Panc1 (cell line): ENCODE measurements around the gene OVOL2. TPM values are rescaled to one million over a fixed set of nuclear protein-coding genes. Genes with fewer than 3 reads are reported as not detected.

Source experiments
- ATAC-seq: fragments of 200-7000 bp; cut with Tn5 transposase; 2 replicates; pipeline ENCODE4 v1.9.1; 2020; ENCODE audit warnings: mild to moderate bottlenecking, moderate library complexity
- BruUV-seq: library from RNA; stranded (reverse); fragments of 400-500 nt; replicated peaks from 2 replicates; lab custom pipeline; 2021; lab: Mats Ljungman, UMichigan
- CTCF ChIA-PET: fragments of 300-600 bp; sonication (Branson Sonifier 250); formaldehyde crosslinking; loops from one replicate; lab custom pipeline; 2022; ENCODE audit warnings: antibody characterized with exemption; lab: Charles Lee
- POLR2A ChIA-PET: fragments of 300-600 bp; sonication (Branson Sonifier 250); formaldehyde crosslinking; loops from one replicate; lab custom pipeline; 2022; ENCODE audit warnings: antibody characterized with exemption; lab: Charles Lee
- DNase-seq: peaks from one replicate; pipeline ENCODE4 v3.0.0-alpha.2; 2010; ENCODE audit warnings: low read depth, low spot score
- H3K27ac ChIP-seq: 2 replicates; pipeline ENCODE4 v1.5.1; 2011; ENCODE audit warnings: mild to moderate bottlenecking, low read length, inconsistent platforms
- H3K27me3 ChIP-seq: fragments of 200-500 bp; sonication (Bioruptor generic); 2 replicates; pipeline ENCODE4 v1.6.0; 2014; ENCODE audit warnings: low read length, inconsistent platforms; ENCODE audit not compliant: control insufficient read depth, insufficient read depth
- H3K36me3 ChIP-seq: fragments of 200-500 bp; sonication (Bioruptor generic); 2 replicates; pipeline ENCODE4 v1.5.1; 2014; ENCODE audit warnings: inconsistent platforms, mild to moderate bottlenecking, low read length, moderate library complexity; ENCODE audit not compliant: control insufficient read depth, insufficient read depth
- H3K4me1 ChIP-seq: 2 replicates; pipeline ENCODE4 v1.5.1; 2011; ENCODE audit warnings: inconsistent platforms, mild to moderate bottlenecking, low read length, moderate library complexity; ENCODE audit not compliant: control insufficient read depth, insufficient read depth
- H3K4me3 ChIP-seq, 2 experiments: 2 replicates each; pipeline ENCODE4 v1.5.1; 2011 to 2012; ENCODE audit warnings: low read depth in 2 of 2, low read length in 2 of 2, mild to moderate bottlenecking in 2 of 2, inconsistent platforms in 1 of 2, moderate library complexity in 1 of 2
- H3K9me3 ChIP-seq: fragments of 200-500 bp; sonication (Bioruptor generic); 2 replicates; pipeline ENCODE4 v1.5.1; 2014; ENCODE audit warnings: low read depth, mild to moderate bottlenecking, inconsistent platforms, low read length, moderate library complexity; ENCODE audit not compliant: control insufficient read depth, insufficient read depth
- POLR2AphosphoS5 ChIP-seq: IDR thresholded peaks from 2 replicates; pipeline ENCODE4 v1.6.1; 2012; ENCODE audit warnings: mild to moderate bottlenecking, low read depth, low read length, moderate library complexity
- SIN3A ChIP-seq: IDR thresholded peaks from 2 replicates; pipeline ENCODE4 v1.6.1; 2012; ENCODE audit warnings: low read depth, mild to moderate bottlenecking, low read length, moderate library complexity, borderline replicate concordance; ENCODE audit not compliant: insufficient read depth
- TCF7L2 ChIP-seq: IDR thresholded peaks from 2 replicates; pipeline ENCODE4 v1.6.1; 2011; ENCODE audit warnings: mild to moderate bottlenecking, low read depth, low read length, inconsistent platforms
- in situ Hi-C: cut with HindIII; loops from 2 replicates; pipeline ENCODE4 v1.10.0; 2016; ENCODE audit warnings: low sequenced_read_pairs, low pct_unique_long_range_greater_than_20kb
- intact Hi-C: fragments of 100-400 bp; cut with micrococcal nuclease; formaldehyde crosslinking; loops from one replicate; pipeline ENCODE4 v1.10.0; 2022; ENCODE audit not compliant: unreplicated experiment
- total RNA-seq: library from RNA; stranded (reverse); gene quantifications from one replicate; pipeline ENCODE4 v1.2.1, GENCODE V29; 2021; ENCODE audit not compliant: unreplicated experiment
- TF ChIP-seq, protein P1 (sequence below): fragments of 450-650 bp; IDR thresholded peaks from 2 replicates; pipeline ENCODE4 v1.5.1; 2017; ENCODE audit warnings: mild to moderate bottlenecking
- TF ChIP-seq, protein P2 (sequence below), 2 experiments: IDR thresholded peaks; 2 replicates each; pipeline ENCODE4 v1.6.1; 2011 to 2012; ENCODE audit warnings: low read depth in 2 of 2, control low read depth in 1 of 2, low read length in 1 of 2, mild to moderate bottlenecking in 1 of 2, moderate library complexity in 1 of 2; ENCODE audit not compliant: insufficient read depth in 1 of 2

OVOL2 gene
- total RNA-seq, 1 experiment from 2014 or later: 0.77 TPM

DNA sequence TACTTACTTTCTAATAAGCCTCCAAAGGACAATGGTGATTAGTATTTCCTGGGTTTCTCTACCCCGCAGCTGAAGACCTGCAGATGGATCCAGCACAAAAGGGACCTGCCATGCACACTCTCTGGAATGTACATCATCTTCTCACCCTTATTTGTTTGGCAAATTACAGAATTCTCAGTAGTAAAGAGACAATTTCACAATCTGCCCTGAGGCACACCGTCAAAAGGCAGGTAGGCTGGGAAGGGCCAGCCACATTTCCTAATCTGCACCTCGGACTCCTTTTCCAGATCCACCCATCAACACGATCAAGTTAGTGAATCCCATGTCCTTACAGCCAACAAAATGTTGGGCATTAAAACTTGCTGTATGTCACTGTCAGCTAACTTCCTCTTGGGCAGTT is 4.9 kb downstream of the OVOL2 start:
- BruUV-seq: no TSS peak
- no peaks in the 10 kb centered on the region for H3K36me3 ChIP-seq
- H3K27ac ChIP-seq: no peak overlapping the region
- ChIA-PET CTCF (no interaction called here), POLR2A (no interaction called here)
- H3K27me3 ChIP-seq: peaks cover 6% of the 10 kb centered on the region
- H3K4me3 ChIP-seq: no peak overlapping the region
- intact Hi-C loops (loop anchor here (10.0 kb wide), 1 partner anchor 222 kb away; no protein-coding TSS in a partner anchor), in situ Hi-C loops (no loop called here)
- DNase-seq (no peak), ATAC-seq (no peak)
- TF ChIP-seq POLR2AphosphoS5 (no peak), TCF7L2 (no peak), SIN3A (no peak)
- TF ChIP-seq, protein P1, sequence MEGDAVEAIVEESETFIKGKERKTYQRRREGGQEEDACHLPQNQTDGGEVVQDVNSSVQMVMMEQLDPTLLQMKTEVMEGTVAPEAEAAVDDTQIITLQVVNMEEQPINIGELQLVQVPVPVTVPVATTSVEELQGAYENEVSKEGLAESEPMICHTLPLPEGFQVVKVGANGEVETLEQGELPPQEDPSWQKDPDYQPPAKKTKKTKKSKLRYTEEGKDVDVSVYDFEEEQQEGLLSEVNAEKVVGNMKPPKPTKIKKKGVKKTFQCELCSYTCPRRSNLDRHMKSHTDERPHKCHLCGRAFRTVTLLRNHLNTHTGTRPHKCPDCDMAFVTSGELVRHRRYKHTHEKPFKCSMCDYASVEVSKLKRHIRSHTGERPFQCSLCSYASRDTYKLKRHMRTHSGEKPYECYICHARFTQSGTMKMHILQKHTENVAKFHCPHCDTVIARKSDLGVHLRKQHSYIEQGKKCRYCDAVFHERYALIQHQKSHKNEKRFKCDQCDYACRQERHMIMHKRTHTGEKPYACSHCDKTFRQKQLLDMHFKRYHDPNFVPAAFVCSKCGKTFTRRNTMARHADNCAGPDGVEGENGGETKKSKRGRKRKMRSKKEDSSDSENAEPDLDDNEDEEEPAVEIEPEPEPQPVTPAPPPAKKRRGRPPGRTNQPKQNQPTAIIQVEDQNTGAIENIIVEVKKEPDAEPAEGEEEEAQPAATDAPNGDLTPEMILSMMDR: no peak
- TF ChIP-seq, protein P2, sequence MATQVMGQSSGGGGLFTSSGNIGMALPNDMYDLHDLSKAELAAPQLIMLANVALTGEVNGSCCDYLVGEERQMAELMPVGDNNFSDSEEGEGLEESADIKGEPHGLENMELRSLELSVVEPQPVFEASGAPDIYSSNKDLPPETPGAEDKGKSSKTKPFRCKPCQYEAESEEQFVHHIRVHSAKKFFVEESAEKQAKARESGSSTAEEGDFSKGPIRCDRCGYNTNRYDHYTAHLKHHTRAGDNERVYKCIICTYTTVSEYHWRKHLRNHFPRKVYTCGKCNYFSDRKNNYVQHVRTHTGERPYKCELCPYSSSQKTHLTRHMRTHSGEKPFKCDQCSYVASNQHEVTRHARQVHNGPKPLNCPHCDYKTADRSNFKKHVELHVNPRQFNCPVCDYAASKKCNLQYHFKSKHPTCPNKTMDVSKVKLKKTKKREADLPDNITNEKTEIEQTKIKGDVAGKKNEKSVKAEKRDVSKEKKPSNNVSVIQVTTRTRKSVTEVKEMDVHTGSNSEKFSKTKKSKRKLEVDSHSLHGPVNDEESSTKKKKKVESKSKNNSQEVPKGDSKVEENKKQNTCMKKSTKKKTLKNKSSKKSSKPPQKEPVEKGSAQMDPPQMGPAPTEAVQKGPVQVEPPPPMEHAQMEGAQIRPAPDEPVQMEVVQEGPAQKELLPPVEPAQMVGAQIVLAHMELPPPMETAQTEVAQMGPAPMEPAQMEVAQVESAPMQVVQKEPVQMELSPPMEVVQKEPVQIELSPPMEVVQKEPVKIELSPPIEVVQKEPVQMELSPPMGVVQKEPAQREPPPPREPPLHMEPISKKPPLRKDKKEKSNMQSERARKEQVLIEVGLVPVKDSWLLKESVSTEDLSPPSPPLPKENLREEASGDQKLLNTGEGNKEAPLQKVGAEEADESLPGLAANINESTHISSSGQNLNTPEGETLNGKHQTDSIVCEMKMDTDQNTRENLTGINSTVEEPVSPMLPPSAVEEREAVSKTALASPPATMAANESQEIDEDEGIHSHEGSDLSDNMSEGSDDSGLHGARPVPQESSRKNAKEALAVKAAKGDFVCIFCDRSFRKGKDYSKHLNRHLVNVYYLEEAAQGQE (IDR thresholded peaks at IDR 0.05; ENCODE audit: insufficient read depth in 1 of 2, low read depth in 2 of 2, low read length in 1 of 2): no peak
- H3K9me3 ChIP-seq: no peaks in the 10 kb centered on the region
- H3K4me1 ChIP-seq: peaks cover under 1% of the 10 kb centered on the region; the same call in 1 of the 2 replicates

DNA sequence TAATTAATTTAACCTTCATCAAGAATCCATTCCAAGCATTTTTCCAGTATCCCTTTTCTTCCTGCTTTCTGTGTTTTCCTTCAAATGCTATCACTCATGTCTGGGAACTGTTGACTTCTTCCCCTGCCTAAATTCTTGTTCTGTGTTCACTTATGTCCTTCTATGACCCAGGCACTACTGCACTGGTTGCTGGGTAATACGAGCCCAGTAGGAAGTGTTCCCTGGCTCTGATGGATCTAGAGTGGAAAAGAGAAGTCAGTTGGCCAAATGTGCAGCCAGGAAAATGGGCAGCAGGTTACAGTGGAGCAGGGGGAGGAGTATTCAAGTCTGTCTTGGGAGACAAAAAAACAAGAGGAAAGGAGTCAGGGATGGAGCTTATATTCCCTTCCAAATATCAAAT is 7.1 kb downstream of the OVOL2 start:
- no peak for ATAC-seq
- peaks cover 8% of the 10 kb centered on the region for H3K27me3 ChIP-seq
- no peak for TF ChIP-seq POLR2AphosphoS5
- TF ChIP-seq TCF7L2: no peak
- no peak for TF ChIP-seq SIN3A
- TF ChIP-seq, protein P2 (IDR thresholded peaks at IDR 0.05; ENCODE audit: insufficient read depth in 1 of 2, low read depth in 2 of 2, low read length in 1 of 2): no peak
- no peaks in the 10 kb centered on the region for H3K4me1 ChIP-seq
- no peak overlapping the region for H3K27ac ChIP-seq
- no peaks in the 10 kb centered on the region for H3K36me3 ChIP-seq
- ChIA-PET POLR2A (no interaction called here), CTCF (no interaction called here)
- no TSS peak for BruUV-seq
- in situ Hi-C loops: no loop called here
- intact Hi-C loops: loop anchor here (10.0 kb wide), 1 partner anchor 224 kb away; no protein-coding TSS in a partner anchor
- H3K4me3 ChIP-seq: no peak overlapping the region
- DNase-seq: no peak
- H3K9me3 ChIP-seq: no peaks in the 10 kb centered on the region
